GM12878 (cell line): Measurements from ENCODE around the gene ZNF124.

Source experiments
- DPF2 ChIP-seq: fragments of 450-650 bp; IDR thresholded peaks from 2 replicates; pipeline ENCODE4 v1.6.1; 2017; ENCODE audit warnings: mild to moderate bottlenecking
- FOXK2 ChIP-seq: fragments of 450-650 bp; IDR thresholded peaks from 2 replicates; pipeline ENCODE4 v1.6.1; 2017; ENCODE audit warnings: mild to moderate bottlenecking, moderate library complexity
- GABPA ChIP-seq: IDR thresholded peaks from 2 replicates; pipeline ENCODE4 v1.6.1; 2014; ENCODE audit warnings: antibody characterized with exemption, low read depth, mild to moderate bottlenecking, inconsistent platforms
- NBN ChIP-seq: fragments of 450-650 bp; IDR thresholded peaks from 2 replicates; pipeline ENCODE4 v1.6.1; 2016
- RUNX3 ChIP-seq: IDR thresholded peaks from 2 replicates; pipeline ENCODE4 v1.6.1; 2012; ENCODE audit warnings: low read length, inconsistent platforms
- SP1 ChIP-seq: IDR thresholded peaks from one replicate; pipeline ENCODE4 v1.6.1; 2011; ENCODE audit warnings: low read depth, low read length
- YY1 ChIP-seq: IDR thresholded peaks from 2 replicates; pipeline ENCODE4 v1.6.1; 2011; ENCODE audit warnings: low read depth, mild to moderate bottlenecking, low read length
- TF ChIP-seq, protein P1 (sequence below): IDR thresholded peaks from 2 replicates; pipeline ENCODE4 v1.6.1; 2011; ENCODE audit warnings: low read depth, mild to moderate bottlenecking, low read length, moderate library complexity, borderline replicate concordance; ENCODE audit errors: extremely low read depth
- TF ChIP-seq, protein P2 (sequence below), 3 experiments: IDR thresholded peaks in 2 of 3; conservative IDR thresholded peaks in 1 of 3; 2 replicates each; pipeline ENCODE4 v1.5.1; 2011; ENCODE audit warnings: low read depth in 3 of 3, low read length in 3 of 3, mild to moderate bottlenecking in 3 of 3, control low read depth in 2 of 3, moderate library complexity in 2 of 3, inconsistent platforms in 1 of 3, mixed read lengths in 1 of 3; ENCODE audit not compliant: control insufficient read depth in 2 of 3, insufficient read depth in 1 of 3; ENCODE audit errors: extremely low read depth in 1 of 3
- TF ChIP-seq, protein P3 (sequence below): fragments of 450-650 bp; IDR thresholded peaks from 2 replicates; pipeline ENCODE4 v1.6.1; 2014; ENCODE audit warnings: mild to moderate bottlenecking
- TF ChIP-seq, protein P4 (sequence below): IDR thresholded peaks from 2 replicates; pipeline ENCODE4 v1.6.1; 2012; ENCODE audit warnings: low read depth, low read length, improper control_type of control experiment

DNA sequence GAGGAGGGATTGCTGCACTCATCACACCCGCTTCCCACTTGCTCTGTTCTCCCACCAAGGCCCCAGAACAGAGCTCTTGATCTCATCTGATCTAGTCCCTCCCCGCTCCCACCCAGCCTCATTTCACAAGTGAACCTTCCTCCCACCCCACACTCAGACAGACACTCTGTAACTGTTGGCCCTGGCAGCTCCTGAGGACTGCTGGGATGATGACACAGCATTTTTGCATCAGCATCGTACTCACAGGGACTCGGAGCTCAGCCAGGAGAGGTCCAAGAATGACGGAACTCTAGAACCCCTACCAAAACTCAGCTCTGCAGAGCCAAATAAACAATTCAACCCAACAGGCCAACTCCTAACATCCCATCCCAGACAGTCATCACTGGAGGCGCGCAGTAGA is 11.2 kb upstream of the ZNF124 start:
- no peak for TF ChIP-seq SP1
- TF ChIP-seq, protein P1, sequence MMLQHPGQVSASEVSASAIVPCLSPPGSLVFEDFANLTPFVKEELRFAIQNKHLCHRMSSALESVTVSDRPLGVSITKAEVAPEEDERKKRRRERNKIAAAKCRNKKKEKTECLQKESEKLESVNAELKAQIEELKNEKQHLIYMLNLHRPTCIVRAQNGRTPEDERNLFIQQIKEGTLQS = no peak
- no peak for TF ChIP-seq DPF2
- no peak for TF ChIP-seq FOXK2
- TF ChIP-seq RUNX3 = no peak
- TF ChIP-seq, protein P2, sequence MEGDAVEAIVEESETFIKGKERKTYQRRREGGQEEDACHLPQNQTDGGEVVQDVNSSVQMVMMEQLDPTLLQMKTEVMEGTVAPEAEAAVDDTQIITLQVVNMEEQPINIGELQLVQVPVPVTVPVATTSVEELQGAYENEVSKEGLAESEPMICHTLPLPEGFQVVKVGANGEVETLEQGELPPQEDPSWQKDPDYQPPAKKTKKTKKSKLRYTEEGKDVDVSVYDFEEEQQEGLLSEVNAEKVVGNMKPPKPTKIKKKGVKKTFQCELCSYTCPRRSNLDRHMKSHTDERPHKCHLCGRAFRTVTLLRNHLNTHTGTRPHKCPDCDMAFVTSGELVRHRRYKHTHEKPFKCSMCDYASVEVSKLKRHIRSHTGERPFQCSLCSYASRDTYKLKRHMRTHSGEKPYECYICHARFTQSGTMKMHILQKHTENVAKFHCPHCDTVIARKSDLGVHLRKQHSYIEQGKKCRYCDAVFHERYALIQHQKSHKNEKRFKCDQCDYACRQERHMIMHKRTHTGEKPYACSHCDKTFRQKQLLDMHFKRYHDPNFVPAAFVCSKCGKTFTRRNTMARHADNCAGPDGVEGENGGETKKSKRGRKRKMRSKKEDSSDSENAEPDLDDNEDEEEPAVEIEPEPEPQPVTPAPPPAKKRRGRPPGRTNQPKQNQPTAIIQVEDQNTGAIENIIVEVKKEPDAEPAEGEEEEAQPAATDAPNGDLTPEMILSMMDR (IDR thresholded peaks at IDR 0.05 in 2 of 3, conservative IDR thresholded peaks at IDR 0.05 in 1 of 3; ENCODE audit: control insufficient read depth in 2 of 3, extremely low read depth in 1 of 3, insufficient read depth in 1 of 3, low read depth in 3 of 3, low read length in 3 of 3) = no peak
- TF ChIP-seq GABPA = no peak
- no peak for TF ChIP-seq YY1
- TF ChIP-seq, protein P3, sequence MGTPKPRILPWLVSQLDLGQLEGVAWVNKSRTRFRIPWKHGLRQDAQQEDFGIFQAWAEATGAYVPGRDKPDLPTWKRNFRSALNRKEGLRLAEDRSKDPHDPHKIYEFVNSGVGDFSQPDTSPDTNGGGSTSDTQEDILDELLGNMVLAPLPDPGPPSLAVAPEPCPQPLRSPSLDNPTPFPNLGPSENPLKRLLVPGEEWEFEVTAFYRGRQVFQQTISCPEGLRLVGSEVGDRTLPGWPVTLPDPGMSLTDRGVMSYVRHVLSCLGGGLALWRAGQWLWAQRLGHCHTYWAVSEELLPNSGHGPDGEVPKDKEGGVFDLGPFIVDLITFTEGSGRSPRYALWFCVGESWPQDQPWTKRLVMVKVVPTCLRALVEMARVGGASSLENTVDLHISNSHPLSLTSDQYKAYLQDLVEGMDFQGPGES = no peak
- TF ChIP-seq, protein P4, sequence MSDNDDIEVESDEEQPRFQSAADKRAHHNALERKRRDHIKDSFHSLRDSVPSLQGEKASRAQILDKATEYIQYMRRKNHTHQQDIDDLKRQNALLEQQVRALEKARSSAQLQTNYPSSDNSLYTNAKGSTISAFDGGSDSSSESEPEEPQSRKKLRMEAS = no peak
- no peak for TF ChIP-seq NBN
